Renal cortical epithelial cell (primary cell): ENCODE data around the gene PNKD. TPM values are rescaled to one million over a fixed set of nuclear protein-coding genes. Genes with fewer than 3 reads are reported as not detected.
"Not testable (repeated sequence)": the region's sequence is repeated elsewhere in the genome, so short reads cannot be mapped to it uniquely, and the experiment has no call there.

Experiments used
- DNase-seq: peaks from one replicate; pipeline ENCODE4 v3.0.0-alpha.2; 2011; ENCODE audit warnings: low read depth
- total RNA-seq: library from RNA; depleted of rRNA; stranded (reverse); fragments of >200 nt; gene quantifications from 2 replicates; pipeline ENCODE4 v1.2.3, GENCODE V29; 2014

PNKD gene
- total RNA-seq, 1 donor from 2014 or later = 74.1 TPM

DNA sequence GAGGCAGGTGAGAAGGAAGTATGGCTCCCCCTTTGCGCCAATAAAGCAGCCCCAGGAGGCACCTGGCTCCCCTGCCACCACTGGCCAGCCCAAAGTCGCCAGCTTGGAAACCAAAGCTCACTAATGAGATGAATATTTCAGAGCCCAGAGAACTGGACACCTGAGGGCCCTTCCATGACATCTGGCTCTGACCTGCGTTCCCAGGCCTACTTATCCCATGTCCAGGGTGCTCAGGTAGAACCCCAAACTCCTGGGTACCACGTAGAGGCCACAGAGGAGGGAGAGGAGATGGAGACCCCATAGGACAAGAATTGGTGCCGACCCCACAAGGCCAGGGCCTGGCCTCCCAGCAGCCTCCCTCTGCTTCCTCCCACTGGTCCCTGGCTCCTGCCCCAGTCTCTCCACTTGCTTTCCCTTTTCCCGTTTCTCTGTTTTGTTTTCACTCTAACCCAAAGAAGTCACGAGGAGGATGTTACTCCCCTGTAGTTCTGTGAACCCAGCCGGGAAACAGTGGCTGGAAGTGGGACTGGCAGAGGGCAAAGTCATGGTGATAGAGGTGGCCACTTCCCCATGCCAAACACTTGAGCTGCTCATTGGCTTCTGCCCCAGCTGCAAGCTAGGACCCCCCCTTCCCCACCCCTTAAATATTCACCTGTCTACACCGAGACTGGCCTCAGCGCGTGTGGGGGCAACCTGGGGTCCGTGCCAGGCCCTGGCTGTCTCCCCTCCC lies 21.2 kb downstream of the PNKD start:
- DNase-seq = no peak

GRCh38 chr2:218292048-218293014 lies 22.0 kb downstream of the PNKD start, which contains the start of gene TMBIM1:
TSS of gene TMBIM1 (minus strand) at chr2:218292503. CDS start at chr2:218282141, 10,362 bp downstream.
- DNase-seq = peak; percentile 27

DNA sequence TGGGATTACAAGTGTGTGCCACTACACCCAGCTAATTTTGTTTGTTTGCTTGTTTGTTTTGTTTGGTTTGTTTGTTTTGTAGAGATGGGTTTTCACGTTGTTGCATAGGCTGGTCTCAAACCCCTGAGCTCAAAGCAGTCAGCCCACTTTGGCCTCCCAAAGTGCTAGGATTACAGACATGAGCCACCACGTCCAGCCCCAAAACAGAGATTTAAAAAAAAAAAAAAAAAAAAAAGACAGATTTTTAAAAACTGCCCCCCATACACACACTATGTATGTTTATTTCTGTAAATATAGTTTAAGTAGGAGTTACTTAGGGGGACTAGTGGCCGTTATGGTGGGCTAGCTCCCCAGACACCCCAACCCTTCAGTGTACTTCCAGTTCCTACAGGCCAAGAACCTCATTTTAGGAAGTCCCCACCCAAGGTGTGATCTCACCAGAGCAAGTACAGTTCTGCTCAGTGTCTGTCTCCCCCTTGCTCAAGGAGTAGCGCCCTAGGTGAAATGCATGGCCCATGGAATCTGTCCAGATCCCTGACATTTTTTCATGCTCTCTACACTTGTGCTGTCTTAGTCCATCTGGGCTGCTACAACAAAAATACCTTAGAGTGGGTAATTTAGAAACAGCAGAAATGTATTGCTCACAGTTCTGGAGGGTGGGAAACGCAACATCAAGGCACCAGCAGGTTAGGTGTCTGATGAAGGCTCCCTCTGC lies 23.6 kb downstream of the PNKD start:
- no peak for DNase-seq

DNA sequence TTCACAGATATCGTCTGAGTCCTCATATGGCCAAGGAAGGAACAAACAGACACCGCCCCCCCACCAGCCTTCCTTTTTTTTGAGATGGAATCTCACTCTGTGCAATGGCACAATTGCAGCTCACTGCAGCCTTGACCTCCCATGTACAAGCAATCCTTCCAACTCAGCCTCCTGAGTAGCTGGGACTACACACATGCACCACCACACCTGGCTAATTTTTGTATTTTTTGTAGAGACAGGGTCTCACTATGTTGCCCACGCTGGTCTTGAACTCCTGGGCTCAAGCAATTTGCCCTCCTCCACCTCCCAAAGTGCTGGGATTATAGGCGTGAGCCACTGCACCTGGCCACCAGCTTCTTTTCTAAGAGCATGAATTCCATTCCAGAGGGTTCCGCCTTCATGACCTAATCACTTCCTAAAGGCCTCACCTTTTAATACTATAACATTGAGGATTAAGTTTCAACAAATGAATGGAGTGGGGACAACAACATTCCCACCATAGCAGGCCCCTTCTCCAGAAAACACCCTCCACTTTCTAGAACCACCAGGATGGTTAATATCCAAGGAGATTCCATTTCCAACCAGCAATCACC lies 24.2 kb downstream of the PNKD start:
- no peak for DNase-seq

GRCh38 chr2:218295029-218295428 lies 24.7 kb downstream of the PNKD start:
- peak; percentile 30 for DNase-seq

- no peak for DNase-seq
Observed at GRCh38 chr2:218296200-218296599, 25.9 kb downstream of the PNKD start.

- no peak for DNase-seq
Observed at GRCh38 chr2:218296847-218297246, 26.5 kb downstream of the PNKD start.

DNA sequence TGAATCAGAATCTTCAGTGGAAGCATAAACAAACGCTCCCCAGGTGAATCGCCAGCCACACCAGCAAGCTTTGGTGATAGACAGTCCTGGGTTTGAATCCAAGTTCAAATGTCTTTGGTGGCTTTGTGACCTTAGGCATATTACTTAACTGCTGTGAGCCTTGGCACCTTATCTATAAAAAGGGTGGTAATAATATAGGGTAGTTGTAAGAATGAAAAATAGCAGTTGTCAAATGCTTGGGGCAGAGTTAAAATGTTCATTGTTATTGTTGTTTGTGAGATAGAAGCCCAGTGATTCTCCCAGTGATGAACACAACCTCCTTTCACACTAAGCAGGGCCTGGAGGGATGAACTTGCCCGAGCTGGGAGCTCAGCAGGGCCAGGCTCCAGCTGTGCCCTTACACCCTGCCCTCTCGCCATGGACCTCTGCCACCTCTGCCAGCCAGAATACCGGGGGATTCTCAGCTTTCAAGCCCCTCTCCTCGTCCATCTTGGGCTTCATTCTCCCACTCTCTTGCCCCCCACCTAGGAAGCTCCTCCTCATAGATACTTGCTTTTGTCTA lies 28.1 kb downstream of the PNKD start:
- no peak for DNase-seq

GRCh38 chr2:218300141-218300540 lies 29.8 kb downstream of the PNKD start:
- no peak for DNase-seq

DNA sequence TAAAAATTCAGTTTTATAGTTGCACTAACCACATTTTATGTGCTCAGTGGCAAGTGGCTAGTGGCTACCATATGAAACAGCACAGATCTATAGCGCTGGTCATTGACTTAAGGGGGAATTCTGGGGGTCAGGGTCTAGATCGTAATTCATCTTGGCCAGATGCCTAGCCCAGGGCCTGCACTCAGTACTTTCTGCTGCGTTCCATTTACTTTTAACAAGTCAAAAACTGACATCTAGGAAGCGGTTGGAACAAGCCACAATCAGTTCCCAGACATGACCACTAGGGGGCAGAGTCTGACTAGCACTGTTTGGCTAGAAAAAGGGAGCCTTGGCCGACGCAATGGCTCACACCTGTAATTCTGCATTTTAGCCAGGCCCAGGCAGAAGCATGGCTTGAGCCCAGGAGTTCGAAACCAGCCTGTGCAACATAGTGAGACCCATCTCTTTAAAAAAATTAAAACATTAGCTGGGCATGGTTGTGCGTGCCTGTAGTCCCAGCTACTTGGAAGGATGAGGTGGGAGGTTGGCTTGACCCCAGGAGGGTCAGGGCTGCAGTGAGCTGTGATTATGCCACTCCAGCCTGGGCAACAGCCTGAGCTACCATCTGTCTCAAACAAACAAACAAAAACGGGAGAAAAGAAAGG lies 31.0 kb downstream of the PNKD start:
- DNase-seq = peak; percentile 79

- DNase-seq = no peak
Observed at GRCh38 chr2:218305383-218305782, 35.1 kb downstream of the PNKD start.

DNA sequence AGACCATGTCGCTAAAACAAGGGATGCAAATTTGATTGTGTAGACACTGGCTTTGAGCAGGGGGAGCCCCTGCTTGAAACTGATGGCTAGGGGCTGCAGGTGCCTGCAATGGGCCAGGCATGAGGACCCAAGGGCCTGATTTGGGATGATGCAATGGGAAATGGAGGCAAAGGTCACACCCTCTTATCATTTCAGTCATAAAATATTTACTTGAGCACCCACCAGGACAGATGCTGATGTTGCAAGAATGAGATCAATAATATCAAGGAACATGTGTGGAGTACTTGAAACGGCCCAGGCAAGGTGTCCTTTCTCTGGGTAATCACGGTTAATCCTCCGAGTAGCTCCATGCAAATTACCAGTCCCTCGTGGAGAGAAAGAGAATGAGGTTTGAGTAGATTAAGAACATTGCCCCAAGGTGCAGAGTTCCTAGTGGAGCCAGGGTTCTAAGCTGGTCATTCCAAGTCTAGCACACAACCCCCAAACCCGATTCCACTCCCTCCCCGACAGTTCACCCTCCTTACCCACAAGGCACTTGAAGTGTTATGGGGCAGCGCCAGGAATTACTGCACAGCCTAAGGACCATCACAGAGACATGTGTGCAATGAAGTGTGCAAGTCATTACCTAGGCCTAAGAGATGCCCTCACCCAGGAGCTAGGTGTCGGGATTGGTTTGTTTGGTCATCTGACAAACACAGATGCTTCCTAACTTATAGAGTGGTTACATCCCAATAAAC lies 36.0 kb downstream of the PNKD start:
- no peak for DNase-seq

GRCh38 chr2:218307415-218308090 lies 37.2 kb downstream of the PNKD start:
- no peak for DNase-seq

DNA sequence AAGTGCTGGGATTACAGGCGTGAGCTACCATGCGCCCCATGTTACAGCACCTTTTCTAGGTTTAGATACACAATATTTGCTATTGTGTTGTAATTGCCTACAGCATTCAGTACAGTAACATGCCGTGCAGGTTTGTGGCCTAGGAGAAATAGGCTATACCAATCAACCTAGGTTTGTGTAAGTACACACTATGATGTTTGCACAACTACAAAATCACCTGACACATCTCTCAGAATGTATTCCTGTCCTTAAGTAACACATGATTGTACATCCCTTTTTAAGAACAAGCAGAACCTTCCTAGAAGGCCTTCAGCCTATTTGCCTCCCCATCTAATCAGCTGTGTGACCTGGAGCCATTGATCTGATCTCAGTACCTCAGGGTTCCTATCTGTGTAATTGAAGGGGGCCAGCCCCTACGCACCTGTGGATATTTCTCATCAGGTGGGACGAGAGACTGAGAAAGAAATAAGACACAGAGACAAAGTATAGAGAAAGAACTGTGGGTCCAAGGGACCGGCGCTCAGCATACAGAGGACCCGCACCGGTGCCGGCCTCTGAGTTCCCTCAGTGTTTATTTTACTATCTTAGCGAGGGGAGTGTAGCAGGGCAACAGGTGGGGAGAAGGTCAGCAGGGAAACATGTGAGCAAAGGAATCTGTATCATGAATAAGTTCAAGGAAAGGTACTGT lies 40.7 kb downstream of the PNKD start:
- DNase-seq = no peak

GRCh38 chr2:218311541-218312266 lies 41.4 kb downstream of the PNKD start:
- not testable (repeated sequence) for DNase-seq

DNA sequence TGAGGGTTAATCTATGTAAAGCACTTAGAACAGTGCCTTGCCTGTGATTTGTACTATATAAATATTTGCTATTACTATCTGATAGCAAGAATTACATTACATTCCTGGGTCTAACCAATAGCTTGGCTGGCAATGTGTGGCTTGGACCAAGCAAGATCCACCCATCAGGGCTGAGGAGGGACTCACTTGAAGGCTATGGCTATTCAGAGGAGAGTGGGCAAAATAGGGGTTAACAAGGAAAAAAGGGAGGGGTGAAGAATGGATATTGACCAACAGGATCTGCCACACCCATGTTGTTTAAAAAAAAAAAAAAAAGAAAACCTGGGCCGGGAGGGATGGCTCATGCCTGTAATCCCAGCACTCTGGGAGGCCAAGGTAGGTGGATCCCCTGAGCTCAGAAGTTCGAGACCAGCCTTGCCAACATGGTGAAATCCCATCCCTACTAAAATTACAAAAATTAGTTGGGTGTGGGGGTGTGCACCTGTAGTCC lies 42.0 kb downstream of the PNKD start:
- DNase-seq = no peak

- no peak for DNase-seq
Observed at GRCh38 chr2:218313356-218313755, 43.0 kb downstream of the PNKD start.

DNA sequence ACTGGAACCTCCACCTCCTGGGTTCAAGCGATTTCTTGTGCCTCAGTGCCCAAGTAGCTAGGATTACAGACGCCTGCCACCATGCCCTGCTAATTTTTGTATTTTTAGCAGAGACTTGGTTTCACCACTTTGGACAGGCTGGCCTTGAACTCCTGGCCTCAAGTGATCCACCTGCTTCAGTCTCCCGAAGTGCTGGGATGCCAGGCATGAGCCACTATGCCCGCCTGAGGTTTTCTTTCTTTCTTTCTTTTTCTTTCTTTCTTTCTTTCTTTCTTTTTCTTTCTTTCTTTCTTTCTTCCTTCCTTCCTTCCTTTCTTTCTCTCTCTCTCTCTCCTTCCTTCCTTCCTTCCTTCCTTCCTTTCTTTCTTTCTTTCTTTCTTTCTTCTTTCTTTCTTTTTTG lies 44.4 kb downstream of the PNKD start:
- not testable (repeated sequence) for DNase-seq
